Endothelial cell of umbilical vein (primary cell): ENCODE data around the gene FBXL4. TPM values are rescaled to one million over a fixed set of nuclear protein-coding genes. Genes with fewer than 3 reads are reported as not detected.
A peak's percentile ranks its signal among the peaks of the same experiment; 100 is the strongest.

ENCODE experiments used
- BruUV-seq: library from RNA; stranded (reverse); fragments of 400-500 nt; replicated peaks from 2 replicates; lab custom pipeline; 2021; lab: Mats Ljungman, UMichigan
- CTCF ChIA-PET: fragments of 300-600, 350-600 bp; sonication (Branson Sonifier 250); formaldehyde crosslinking; loops from one replicate; lab custom pipeline; 2021; ENCODE audit warnings: antibody characterized with exemption, inconsistent platforms; lab: Charles Lee
- POLR2A ChIA-PET: fragments of 300-600, 350-600 bp; sonication (Branson Sonifier 250); formaldehyde crosslinking; loops from one replicate; lab custom pipeline; 2021; ENCODE audit warnings: antibody characterized with exemption, inconsistent platforms; lab: Charles Lee
- DNase-seq: peaks from one replicate; pipeline ENCODE4 v3.0.0-alpha.2; 2011; ENCODE audit warnings: low read depth, low spot score
- FAIRE-seq: peaks from 2 replicates; lab custom pipeline; 2011; peaks lifted over from hg19 to GRCh38; lab: Jason Lieb, UNC
- H2AFZ ChIP-seq: 2 replicates; pipeline ENCODE4 v1.6.0; 2012; ENCODE audit warnings: low read depth, low read length, control low read depth, inconsistent platforms
- H3K27ac ChIP-seq: 2 replicates; pipeline ENCODE4 v1.5.1; 2011; ENCODE audit warnings: low read depth, mild to moderate bottlenecking, control low read depth, low read length, moderate library complexity; ENCODE audit not compliant: insufficient read depth
- H3K27me3 ChIP-seq, 2 experiments: 2 replicates each; pipeline versions ENCODE4 v1.6.0 to v1.6.1; 2011; ENCODE audit warnings: low read length in 2 of 2, mixed read lengths in 1 of 2; ENCODE audit not compliant: control insufficient read depth in 2 of 2, insufficient read depth in 2 of 2
- H3K36me3 ChIP-seq, 2 experiments: 2 replicates in 1 of 2; 3 replicates in 1 of 2; pipeline ENCODE4 v1.5.1; 2011; ENCODE audit warnings: low read length in 2 of 2, mild to moderate bottlenecking in 1 of 2, moderate library complexity in 1 of 2; ENCODE audit not compliant: control insufficient read depth in 2 of 2, insufficient read depth in 2 of 2; ENCODE audit errors: extremely low read depth in 1 of 2
- H3K4me1 ChIP-seq: 3 replicates; pipeline ENCODE4 v1.5.1; 2011; ENCODE audit warnings: mild to moderate bottlenecking, low read length; ENCODE audit not compliant: control insufficient read depth, insufficient read depth; ENCODE audit errors: extremely low read depth
- H3K4me2 ChIP-seq: 2 replicates; pipeline ENCODE4 v1.6.1; 2011; ENCODE audit warnings: low read length, control low read depth, mixed read lengths; ENCODE audit not compliant: insufficient read depth
- H3K4me3 ChIP-seq, 3 experiments: fragments of 200-600 bp in 1 of 3; sonication (generic), shearing (Covaris generic) in 1 of 3; replicated peaks in 1 of 3; 2 replicates each; pipeline ENCODE4 v1.5.1; 2011 to 2016; ENCODE audit warnings: control low read depth in 3 of 3, low read length in 3 of 3, mild to moderate bottlenecking in 2 of 3, inconsistent platforms in 1 of 3, low read depth in 1 of 3, moderate library complexity in 1 of 3; ENCODE audit not compliant: insufficient read depth in 1 of 3
- H3K79me2 ChIP-seq: 2 replicates; pipeline ENCODE4 v1.6.0; 2012; ENCODE audit warnings: low read length, inconsistent platforms; ENCODE audit not compliant: control insufficient read depth, insufficient read depth
- H3K9ac ChIP-seq: replicated peaks from 2 replicates; pipeline ENCODE3; 2011; ENCODE audit warnings: low read length, control low read depth; ENCODE audit not compliant: insufficient read depth; ENCODE audit errors: extremely low read depth
- H3K9me1 ChIP-seq: replicated peaks from 3 replicates; pipeline ENCODE4 v1.6.0; 2011; ENCODE audit warnings: mild to moderate bottlenecking, low read length; ENCODE audit not compliant: control insufficient read depth, insufficient read depth; ENCODE audit errors: extremely low read depth
- H3K9me3 ChIP-seq: replicated peaks from 2 replicates; pipeline ENCODE4 v1.5.1; 2012; ENCODE audit warnings: low read length, inconsistent platforms; ENCODE audit not compliant: control insufficient read depth, insufficient read depth
- H4K20me1 ChIP-seq: replicated peaks from 2 replicates; pipeline ENCODE3; 2011; ENCODE audit warnings: mild to moderate bottlenecking, low read length; ENCODE audit not compliant: control insufficient read depth, insufficient read depth; ENCODE audit errors: extremely low read depth
- EZH2 ChIP-seq: IDR thresholded peaks from 2 replicates; pipeline ENCODE4 v1.6.1; 2012; ENCODE audit warnings: borderline replicate concordance, low read depth, mild to moderate bottlenecking, moderate library complexity, low read length, inconsistent platforms; ENCODE audit not compliant: severe bottlenecking
- GATA2 ChIP-seq: IDR thresholded peaks from 2 replicates; pipeline ENCODE4 v1.7.0; 2011; ENCODE audit warnings: low read depth, mild to moderate bottlenecking, moderate library complexity, mixed read lengths, low read length; ENCODE audit not compliant: insufficient read length, insufficient read depth
- dilution Hi-C: fragments of 300-500 bp; cut with MboI; formaldehyde crosslinking; loops from one replicate; pipeline ENCODE4 v1.15.0; 2019; ENCODE audit warnings: low sequenced_read_pairs; ENCODE audit not compliant: extremely low pct_ligation_motif_present
- intact Hi-C: fragments of 100-400 bp; cut with micrococcal nuclease; formaldehyde crosslinking; loops from one replicate; pipeline ENCODE4 v1.10.0; 2022
- polyA plus RNA-seq, 4 experiments: library from polyadenylated mRNA; depleted of rRNA in 3 of 4; stranded (reverse) in 3 of 4; unstranded in 1 of 4; fragments of >200 nt; gene quantifications; 2 replicates each; pipeline versions ENCODE4 v1.2.1 to v1.2.3, GENCODE V29; 2011 to 2012; ENCODE audit warnings: missing spikeins in 1 of 4
- total RNA-seq: library from RNA; stranded (reverse); gene quantifications from 2 replicates; pipeline ENCODE4 v1.2.3, GENCODE V29; 2021
- TF ChIP-seq, protein P1 (sequence below), 2 donors: IDR thresholded peaks; 1 replicate in 1 of 2; 2 replicates in 1 of 2; pipeline ENCODE4 v1.5.1; 2011; ENCODE audit warnings: low read length in 2 of 2, mild to moderate bottlenecking in 2 of 2, moderate library complexity in 2 of 2, control low read depth in 1 of 2, inconsistent platforms in 1 of 2, low read depth in 1 of 2; ENCODE audit not compliant: insufficient read depth in 1 of 2; ENCODE audit errors: extremely low read depth in 1 of 2

Gene FBXL4
- total and polyA plus RNA-seq, 2 donors (not counting 3 experiments of a cell fraction or from before 2014, with no cell fraction given) = 7.0 to 9.8 TPM

DNA sequence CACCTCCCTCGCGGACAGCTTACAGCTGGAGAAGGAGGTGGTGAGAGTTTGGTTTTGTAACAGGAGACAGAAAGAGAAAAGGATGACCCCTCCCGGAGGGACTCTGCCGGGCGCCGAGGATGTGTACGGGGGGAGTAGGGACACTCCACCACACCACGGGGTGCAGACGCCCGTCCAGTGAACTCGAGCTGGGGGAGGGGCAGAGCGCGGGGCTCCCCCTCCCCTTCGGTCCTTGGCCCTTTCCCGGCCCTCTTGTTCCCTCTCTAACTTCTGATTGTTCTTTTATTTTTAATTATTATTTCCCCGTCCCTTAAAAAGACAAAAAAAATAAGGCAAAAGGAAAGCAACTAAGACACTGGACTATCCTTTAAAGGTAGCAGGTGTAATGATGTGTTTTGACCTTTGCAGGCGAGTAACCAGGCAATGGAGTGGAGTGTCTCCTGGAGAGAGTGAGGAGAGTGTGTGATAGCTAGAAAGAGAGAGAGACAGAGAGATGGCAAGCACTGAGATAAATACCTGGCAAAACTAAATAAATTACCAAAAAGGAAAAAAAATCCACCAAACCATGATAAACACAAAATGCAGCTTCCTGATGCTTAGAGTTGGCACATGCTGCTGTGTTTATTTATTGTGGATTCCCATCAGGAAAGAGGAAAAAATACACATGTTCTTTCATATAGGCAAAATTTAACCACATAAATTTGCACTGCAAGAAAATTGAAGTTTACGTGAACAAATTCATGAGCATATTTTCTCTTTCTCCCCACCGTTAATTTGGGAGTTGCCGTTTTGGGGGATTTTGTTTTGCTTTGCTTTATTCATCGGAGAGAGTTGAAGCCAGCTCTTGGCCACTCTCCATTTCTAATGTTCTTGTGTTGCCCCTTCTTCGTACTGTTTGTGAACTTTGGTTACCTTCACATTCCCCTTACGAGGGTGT is 111.5 kb downstream of the FBXL4 start:
- dilution Hi-C loops = no loop called here
- TF ChIP-seq GATA2 = no peak
- TF ChIP-seq EZH2 = peak; percentile 92
- TF ChIP-seq, protein P1, sequence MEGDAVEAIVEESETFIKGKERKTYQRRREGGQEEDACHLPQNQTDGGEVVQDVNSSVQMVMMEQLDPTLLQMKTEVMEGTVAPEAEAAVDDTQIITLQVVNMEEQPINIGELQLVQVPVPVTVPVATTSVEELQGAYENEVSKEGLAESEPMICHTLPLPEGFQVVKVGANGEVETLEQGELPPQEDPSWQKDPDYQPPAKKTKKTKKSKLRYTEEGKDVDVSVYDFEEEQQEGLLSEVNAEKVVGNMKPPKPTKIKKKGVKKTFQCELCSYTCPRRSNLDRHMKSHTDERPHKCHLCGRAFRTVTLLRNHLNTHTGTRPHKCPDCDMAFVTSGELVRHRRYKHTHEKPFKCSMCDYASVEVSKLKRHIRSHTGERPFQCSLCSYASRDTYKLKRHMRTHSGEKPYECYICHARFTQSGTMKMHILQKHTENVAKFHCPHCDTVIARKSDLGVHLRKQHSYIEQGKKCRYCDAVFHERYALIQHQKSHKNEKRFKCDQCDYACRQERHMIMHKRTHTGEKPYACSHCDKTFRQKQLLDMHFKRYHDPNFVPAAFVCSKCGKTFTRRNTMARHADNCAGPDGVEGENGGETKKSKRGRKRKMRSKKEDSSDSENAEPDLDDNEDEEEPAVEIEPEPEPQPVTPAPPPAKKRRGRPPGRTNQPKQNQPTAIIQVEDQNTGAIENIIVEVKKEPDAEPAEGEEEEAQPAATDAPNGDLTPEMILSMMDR (IDR thresholded peaks at IDR 0.05; ENCODE audit: extremely low read depth in 1 of 2, insufficient read depth in 1 of 2, low read depth in 1 of 2, low read length in 2 of 2) = no peak
- DNase-seq (no peak), FAIRE-seq (no peak)
- intact Hi-C loops = loop anchor here (10.0 kb wide), 1 partner anchor 759 kb away; no protein-coding TSS in a partner anchor
- Histone ChIP-seq H3K27ac (no peak overlapping the region), H3K4me1 (peaks cover 9% of the 10 kb centered on the region), H3K4me3 (no peak overlapping the region), H3K36me3 (no peaks in the 10 kb centered on the region), H2AFZ (no peak overlapping the region), H3K9me1 (no peaks in the 10 kb centered on the region), H3K9ac (no peak overlapping the region), H3K79me2 (no peaks in the 10 kb centered on the region), H3K9me3 (no peaks in the 10 kb centered on the region), H3K4me2 (no peak overlapping the region), H4K20me1 (no peaks in the 10 kb centered on the region), H3K27me3 (peaks cover 74 to 94% of the 10 kb centered on the region in 2 experiments)
- BruUV-seq = no TSS peak
- POLR2A ChIA-PET = no interaction called here
- CTCF ChIA-PET = interaction anchor here (1.0 to 1.6 kb wide), 4 partner anchors 9 to 1777 kb away, joined by 3 to 6 read pairs (median 4); no protein-coding TSS in a partner anchor
